ENCODE measurements around the gene CACNA1A. TPM values are rescaled to one million over a fixed set of nuclear protein-coding genes. Genes with fewer than 3 reads are reported as not detected.

The CACNA1A gene
- total and polyA plus RNA-seq, 2 of the 13 experiments (the other 11 are each of a cell fraction or from before 2014, with no cell fraction given), result not detected

DNA sequence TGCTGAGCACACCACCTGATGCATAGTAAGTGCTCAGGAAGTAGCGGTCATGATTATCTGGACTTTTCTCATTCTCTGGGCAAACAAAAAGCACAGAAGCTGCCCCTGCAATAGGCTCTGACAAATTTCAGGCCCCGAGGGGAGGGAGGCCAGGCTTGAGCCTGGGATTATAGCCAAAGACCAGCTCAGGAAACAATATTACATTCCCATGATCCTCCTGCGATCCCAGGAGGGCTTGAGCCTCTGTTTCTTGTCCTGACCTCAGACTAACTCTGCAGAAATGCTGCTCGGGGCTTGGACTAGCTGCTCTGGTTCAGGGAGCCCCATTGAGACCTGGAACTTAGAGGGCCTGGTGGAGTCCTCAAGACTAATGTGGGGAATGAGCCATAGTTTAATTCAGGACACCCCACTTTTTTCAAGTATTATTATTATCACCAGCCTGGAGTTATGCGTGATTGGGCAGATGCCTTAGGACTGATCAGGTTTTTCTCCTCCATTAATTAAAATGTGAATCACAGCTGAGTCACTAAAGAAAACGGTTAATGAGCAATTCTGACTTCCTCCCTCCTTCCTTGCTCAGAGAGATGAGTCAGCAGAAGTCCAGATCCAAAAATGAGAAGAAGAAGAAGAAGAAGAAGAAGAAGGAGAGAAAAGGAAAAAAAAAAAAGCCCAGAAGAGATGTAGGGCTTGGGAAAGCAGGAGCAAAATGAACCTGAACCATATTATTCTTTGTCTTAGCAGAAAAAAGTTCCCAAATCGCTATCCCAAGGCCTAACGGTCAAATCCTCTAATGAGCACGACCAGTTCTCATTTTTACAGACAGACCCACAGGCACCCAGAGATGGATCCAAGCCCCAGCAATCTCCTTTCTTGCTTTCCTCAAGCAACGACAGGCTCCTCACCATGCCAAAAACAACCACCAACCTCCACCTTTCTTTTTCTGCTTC is 107.2 kb downstream of the CACNA1A start (continued):
- TF ChIP-seq, protein P1, sequence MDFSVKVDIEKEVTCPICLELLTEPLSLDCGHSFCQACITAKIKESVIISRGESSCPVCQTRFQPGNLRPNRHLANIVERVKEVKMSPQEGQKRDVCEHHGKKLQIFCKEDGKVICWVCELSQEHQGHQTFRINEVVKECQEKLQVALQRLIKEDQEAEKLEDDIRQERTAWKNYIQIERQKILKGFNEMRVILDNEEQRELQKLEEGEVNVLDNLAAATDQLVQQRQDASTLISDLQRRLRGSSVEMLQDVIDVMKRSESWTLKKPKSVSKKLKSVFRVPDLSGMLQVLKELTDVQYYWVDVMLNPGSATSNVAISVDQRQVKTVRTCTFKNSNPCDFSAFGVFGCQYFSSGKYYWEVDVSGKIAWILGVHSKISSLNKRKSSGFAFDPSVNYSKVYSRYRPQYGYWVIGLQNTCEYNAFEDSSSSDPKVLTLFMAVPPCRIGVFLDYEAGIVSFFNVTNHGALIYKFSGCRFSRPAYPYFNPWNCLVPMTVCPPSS (IDR thresholded peaks at IDR 0.05), result no peak
- TF ChIP-seq, protein P2, sequence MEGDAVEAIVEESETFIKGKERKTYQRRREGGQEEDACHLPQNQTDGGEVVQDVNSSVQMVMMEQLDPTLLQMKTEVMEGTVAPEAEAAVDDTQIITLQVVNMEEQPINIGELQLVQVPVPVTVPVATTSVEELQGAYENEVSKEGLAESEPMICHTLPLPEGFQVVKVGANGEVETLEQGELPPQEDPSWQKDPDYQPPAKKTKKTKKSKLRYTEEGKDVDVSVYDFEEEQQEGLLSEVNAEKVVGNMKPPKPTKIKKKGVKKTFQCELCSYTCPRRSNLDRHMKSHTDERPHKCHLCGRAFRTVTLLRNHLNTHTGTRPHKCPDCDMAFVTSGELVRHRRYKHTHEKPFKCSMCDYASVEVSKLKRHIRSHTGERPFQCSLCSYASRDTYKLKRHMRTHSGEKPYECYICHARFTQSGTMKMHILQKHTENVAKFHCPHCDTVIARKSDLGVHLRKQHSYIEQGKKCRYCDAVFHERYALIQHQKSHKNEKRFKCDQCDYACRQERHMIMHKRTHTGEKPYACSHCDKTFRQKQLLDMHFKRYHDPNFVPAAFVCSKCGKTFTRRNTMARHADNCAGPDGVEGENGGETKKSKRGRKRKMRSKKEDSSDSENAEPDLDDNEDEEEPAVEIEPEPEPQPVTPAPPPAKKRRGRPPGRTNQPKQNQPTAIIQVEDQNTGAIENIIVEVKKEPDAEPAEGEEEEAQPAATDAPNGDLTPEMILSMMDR (CRISPR knock-in tag; IDR thresholded peaks at IDR 0.05), result no peak
- no peak for TF ChIP-seq GPN1 (CRISPR knock-in tag; IDR thresholded peaks at IDR 0.05; ENCODE audit: borderline replicate concordance)
- no peak for TF ChIP-seq ARID2 (CRISPR knock-in tag; IDR thresholded peaks at IDR 0.05; ENCODE audit: borderline replicate concordance)
- TF ChIP-seq PHF5A (CRISPR knock-in tag; IDR thresholded peaks at IDR 0.05; ENCODE audit: low read depth, unreplicated experiment), result no peak
- TF ChIP-seq IRF2 (CRISPR knock-in tag; IDR thresholded peaks at IDR 0.05), result no peak
- no peak for TF ChIP-seq ZNF3 (CRISPR knock-in tag; IDR thresholded peaks at IDR 0.05)
- TF ChIP-seq ZFYVE20 (CRISPR knock-in tag; IDR thresholded peaks at IDR 0.05; ENCODE audit: borderline replicate concordance, low read depth), result no peak
- TF ChIP-seq ZBTB2 (CRISPR knock-in tag; IDR thresholded peaks at IDR 0.05; ENCODE audit: low read depth), result no peak

Data from HepG2 (cell line).